HepG2 (cell line): Measurements from ENCODE around the gene ALLC. TPM values are rescaled to one million over a fixed set of nuclear protein-coding genes. Genes with fewer than 3 reads are reported as not detected.

Experiments
- CBX5 ChIP-seq: sonication (generic); formaldehyde crosslinking; IDR thresholded peaks from 2 replicates; pipeline ENCODE4 v1.4.0; 2020; ENCODE audit warnings: missing genetic modification reagents, borderline replicate concordance
- CC2D1A ChIP-seq: sonication (generic); formaldehyde crosslinking; IDR thresholded peaks from 2 replicates; pipeline ENCODE4 v1.8.1; 2023; ENCODE audit warnings: mild to moderate bottlenecking, missing genetic modification reagents
- ELF3 ChIP-seq: IDR thresholded peaks from 2 replicates; pipeline ENCODE4 v1.6.1; 2016; ENCODE audit warnings: missing genetic modification reagents, missing compliant biosample characterization
- FOSL2 ChIP-seq: sonication (generic); formaldehyde crosslinking; IDR thresholded peaks from 2 replicates; pipeline ENCODE4 v1.4.0; 2020; ENCODE audit warnings: missing genetic modification reagents
- MXD4 ChIP-seq: IDR thresholded peaks from 2 replicates; pipeline ENCODE4 v1.6.1; 2016; ENCODE audit warnings: mild to moderate bottlenecking, missing biosample characterization, missing genetic modification reagents
- POGZ ChIP-seq: sonication (generic); formaldehyde crosslinking; IDR thresholded peaks from 2 replicates; pipeline ENCODE4 v1.4.0; 2020; ENCODE audit warnings: mild to moderate bottlenecking, missing genetic modification reagents
- PTBP1 ChIP-seq: fragments of 200-400 bp; formaldehyde crosslinking; IDR thresholded peaks from 2 replicates; pipeline ENCODE4 v1.6.1; 2018; ENCODE audit warnings: low read length, low read depth; ENCODE audit not compliant: poor library complexity, severe bottlenecking
- TRIM24 ChIP-seq: sonication (generic); formaldehyde crosslinking; IDR thresholded peaks from 2 replicates; pipeline ENCODE4 v1.8.0; 2022; ENCODE audit warnings: mild to moderate bottlenecking, missing genetic modification reagents
- TSC22D2 ChIP-seq: sonication (generic); formaldehyde crosslinking; IDR thresholded peaks from 2 replicates; pipeline ENCODE4 v1.5.1; 2020; ENCODE audit warnings: missing genetic modification reagents, mild to moderate bottlenecking, borderline replicate concordance
- ZBTB20 ChIP-seq: sonication (generic); formaldehyde crosslinking; IDR thresholded peaks from 2 replicates; pipeline ENCODE4 v1.8.1; 2023; ENCODE audit warnings: missing genetic modification reagents, low read depth, mild to moderate bottlenecking, borderline replicate concordance
- ZFAT ChIP-seq: sonication (generic); formaldehyde crosslinking; conservative IDR thresholded peaks from 2 replicates; pipeline ENCODE4 v1.8.1; 2023; ENCODE audit warnings: missing genetic modification reagents, inconsistent platforms
- ZNF136 ChIP-seq: sonication (generic); formaldehyde crosslinking; IDR thresholded peaks from 2 replicates; pipeline ENCODE4 v1.8.1; 2022; ENCODE audit warnings: low read depth, mild to moderate bottlenecking, moderate library complexity, missing genetic modification reagents
- ZNF350 ChIP-seq: sonication (generic); formaldehyde crosslinking; IDR thresholded peaks from 2 replicates; pipeline ENCODE4 v1.4.0; 2020; ENCODE audit warnings: mild to moderate bottlenecking, low read depth, missing genetic modification reagents, borderline replicate concordance
- ZNF562 ChIP-seq: sonication (generic); formaldehyde crosslinking; IDR thresholded peaks from 2 replicates; pipeline ENCODE4 v1.8.0; 2022; ENCODE audit warnings: missing genetic modification reagents, borderline replicate concordance
- ZNF589 ChIP-seq: sonication (generic); formaldehyde crosslinking; conservative IDR thresholded peaks from 2 replicates; pipeline ENCODE4 v1.8.0; 2022; ENCODE audit warnings: mild to moderate bottlenecking, moderate library complexity, missing genetic modification reagents
- ZNF788 ChIP-seq: sonication (generic); formaldehyde crosslinking; IDR thresholded peaks from 2 replicates; pipeline ENCODE4 v1.5.0; 2020; ENCODE audit warnings: mild to moderate bottlenecking, missing genetic modification reagents, borderline replicate concordance
- ZSCAN25 ChIP-seq: sonication (generic); formaldehyde crosslinking; IDR thresholded peaks from 2 replicates; pipeline ENCODE4 v1.8.0; 2022; ENCODE audit warnings: mild to moderate bottlenecking, missing genetic modification reagents
- polyA plus RNA-seq, 8 experiments: library from polyadenylated mRNA; depleted of rRNA in 3 of 8; stranded (reverse) in 7 of 8; unstranded in 1 of 8; fragments of >200 nt; fragmentation: Illumina TruSeq in 4 of 8; extraction: Trizol in 4 of 8; gene quantifications; 2 replicates each; pipeline versions ENCODE4 v1.2.1 to v1.2.3, GENCODE V29; 2011 to 2016; ENCODE audit warnings: low read depth in 4 of 8, missing spikeins in 1 of 8, mixed read lengths in 1 of 8; ENCODE audit not compliant: insufficient read depth in 1 of 8
- total RNA-seq, 5 experiments: library from RNA; depleted of rRNA; stranded (reverse); fragments of >200 nt; fragmentation: Illumina TruSeq; extraction: Trizol; gene quantifications; 2 replicates each; pipeline ENCODE4 v1.2.3, GENCODE V29; 2016; ENCODE audit warnings: low read depth in 1 of 5
- TF ChIP-seq, protein P1 (sequence below): sonication (generic); formaldehyde crosslinking; IDR thresholded peaks from 2 replicates; pipeline ENCODE4 v1.4.0; 2020; ENCODE audit warnings: low read depth, mild to moderate bottlenecking, missing genetic modification reagents
- TF ChIP-seq, protein P2 (sequence below): sonication (generic); formaldehyde crosslinking; IDR thresholded peaks from 2 replicates; pipeline ENCODE4 v1.5.1; 2020; ENCODE audit warnings: mild to moderate bottlenecking, missing genetic modification reagents, moderate library complexity
- TF ChIP-seq, protein P3 (sequence below): sonication (generic); formaldehyde crosslinking; IDR thresholded peaks from 2 replicates; pipeline ENCODE4 v1.4.0; 2020; ENCODE audit warnings: missing genetic modification reagents
- TF ChIP-seq, protein P4 (sequence below): sonication (generic); formaldehyde crosslinking; IDR thresholded peaks from 2 replicates; pipeline ENCODE4 v1.8.0; 2022; ENCODE audit warnings: mild to moderate bottlenecking, missing genetic modification reagents, moderate library complexity

ALLC gene
- total and polyA plus RNA-seq, 2 of the 13 experiments (the other 11 are each of a cell fraction or from before 2014, with no cell fraction given) = 0.08 to 0.11 TPM

DNA sequence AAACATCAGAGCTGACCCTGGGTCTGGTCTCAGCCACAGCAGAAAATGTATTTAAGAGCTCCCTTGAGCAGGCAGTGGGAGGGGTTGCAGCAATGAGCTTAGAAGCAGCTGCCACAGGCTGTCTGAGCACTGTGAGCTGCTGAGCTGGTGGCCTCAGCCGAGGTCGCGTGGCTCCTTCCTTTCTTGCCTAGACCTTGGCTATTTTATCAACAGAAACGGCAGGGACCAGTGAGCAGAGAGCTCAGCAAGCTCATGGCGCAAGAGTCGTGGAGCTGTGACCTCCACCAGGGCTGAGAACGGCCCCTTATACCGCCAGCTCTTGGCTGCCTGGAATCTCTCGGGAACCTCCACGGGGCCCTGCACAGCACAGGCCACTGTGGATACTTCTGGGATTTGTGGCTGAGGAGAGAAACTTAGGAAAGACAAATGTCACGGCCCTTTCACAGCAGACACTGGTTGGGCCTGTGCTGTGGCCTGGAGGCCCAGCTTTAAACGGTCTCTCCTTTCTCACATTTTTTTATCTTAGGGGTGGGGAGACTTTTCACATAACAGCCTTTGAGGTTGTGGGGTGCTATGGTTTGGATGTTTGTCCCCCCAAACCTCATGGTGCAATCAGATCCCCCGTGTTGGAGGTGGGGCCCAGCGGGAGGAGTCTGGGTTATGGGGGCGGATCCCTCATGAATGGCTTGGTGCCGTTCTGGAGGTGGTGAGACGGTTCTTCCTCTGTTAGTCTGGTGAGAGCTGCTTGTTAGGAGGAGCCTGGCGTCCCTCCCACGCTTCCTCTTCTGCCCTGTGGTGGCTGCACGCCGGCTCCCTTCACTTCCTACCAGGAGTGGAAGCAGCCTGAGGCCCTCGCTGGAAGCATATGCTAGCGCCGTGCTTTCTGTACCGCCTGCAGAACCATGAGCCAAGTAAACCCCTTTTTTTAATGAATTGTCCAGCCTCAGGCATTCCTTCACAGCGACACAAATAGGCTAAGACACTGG lies 1.7 kb downstream of the ALLC start (continued):
- TF ChIP-seq, protein P1, sequence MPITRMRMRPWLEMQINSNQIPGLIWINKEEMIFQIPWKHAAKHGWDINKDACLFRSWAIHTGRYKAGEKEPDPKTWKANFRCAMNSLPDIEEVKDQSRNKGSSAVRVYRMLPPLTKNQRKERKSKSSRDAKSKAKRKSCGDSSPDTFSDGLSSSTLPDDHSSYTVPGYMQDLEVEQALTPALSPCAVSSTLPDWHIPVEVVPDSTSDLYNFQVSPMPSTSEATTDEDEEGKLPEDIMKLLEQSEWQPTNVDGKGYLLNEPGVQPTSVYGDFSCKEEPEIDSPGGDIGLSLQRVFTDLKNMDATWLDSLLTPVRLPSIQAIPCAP (CRISPR knock-in tag) = no peak
- TF ChIP-seq ELF3 (CRISPR knock-in tag) (no peak), POGZ (CRISPR knock-in tag) (no peak), ZNF562 (CRISPR knock-in tag) (no peak), ZNF136 (CRISPR knock-in tag) (no peak), FOSL2 (CRISPR knock-in tag) (peak; percentile 24; the same call in 1 of the 2 replicates), CBX5 (CRISPR knock-in tag) (0 out of 2 replicates have a peak, but pooled peaks have one; percentile 56), CC2D1A (no peak), ZSCAN25 (CRISPR knock-in tag) (no peak), ZBTB20 (peak; percentile 87; the same call in 1 of the 2 replicates), ZNF788 (CRISPR knock-in tag) (peak; percentile 49; the same call in 1 of the 2 replicates), ZNF350 (CRISPR knock-in tag) (0 out of 2 replicates have a peak, but pooled peaks have one; percentile 56), MXD4 (no peak), TSC22D2 (CRISPR knock-in tag) (no peak), PTBP1 (no peak), ZNF589 (CRISPR knock-in tag) (no peak), TRIM24 (CRISPR knock-in tag) (no peak), ZFAT (CRISPR knock-in tag) (no peak)
- TF ChIP-seq, protein P2, sequence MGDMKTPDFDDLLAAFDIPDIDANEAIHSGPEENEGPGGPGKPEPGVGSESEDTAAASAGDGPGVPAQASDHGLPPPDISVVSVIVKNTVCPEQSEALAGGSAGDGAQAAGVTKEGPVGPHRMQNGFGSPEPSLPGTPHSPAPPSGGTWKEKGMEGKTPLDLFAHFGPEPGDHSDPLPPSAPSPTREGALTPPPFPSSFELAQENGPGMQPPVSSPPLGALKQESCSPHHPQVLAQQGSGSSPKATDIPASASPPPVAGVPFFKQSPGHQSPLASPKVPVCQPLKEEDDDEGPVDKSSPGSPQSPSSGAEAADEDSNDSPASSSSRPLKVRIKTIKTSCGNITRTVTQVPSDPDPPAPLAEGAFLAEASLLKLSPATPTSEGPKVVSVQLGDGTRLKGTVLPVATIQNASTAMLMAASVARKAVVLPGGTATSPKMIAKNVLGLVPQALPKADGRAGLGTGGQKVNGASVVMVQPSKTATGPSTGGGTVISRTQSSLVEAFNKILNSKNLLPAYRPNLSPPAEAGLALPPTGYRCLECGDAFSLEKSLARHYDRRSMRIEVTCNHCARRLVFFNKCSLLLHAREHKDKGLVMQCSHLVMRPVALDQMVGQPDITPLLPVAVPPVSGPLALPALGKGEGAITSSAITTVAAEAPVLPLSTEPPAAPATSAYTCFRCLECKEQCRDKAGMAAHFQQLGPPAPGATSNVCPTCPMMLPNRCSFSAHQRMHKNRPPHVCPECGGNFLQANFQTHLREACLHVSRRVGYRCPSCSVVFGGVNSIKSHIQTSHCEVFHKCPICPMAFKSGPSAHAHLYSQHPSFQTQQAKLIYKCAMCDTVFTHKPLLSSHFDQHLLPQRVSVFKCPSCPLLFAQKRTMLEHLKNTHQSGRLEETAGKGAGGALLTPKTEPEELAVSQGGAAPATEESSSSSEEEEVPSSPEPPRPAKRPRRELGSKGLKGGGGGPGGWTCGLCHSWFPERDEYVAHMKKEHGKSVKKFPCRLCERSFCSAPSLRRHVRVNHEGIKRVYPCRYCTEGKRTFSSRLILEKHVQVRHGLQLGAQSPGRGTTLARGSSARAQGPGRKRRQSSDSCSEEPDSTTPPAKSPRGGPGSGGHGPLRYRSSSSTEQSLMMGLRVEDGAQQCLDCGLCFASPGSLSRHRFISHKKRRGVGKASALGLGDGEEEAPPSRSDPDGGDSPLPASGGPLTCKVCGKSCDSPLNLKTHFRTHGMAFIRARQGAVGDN = peak; percentile 89
- TF ChIP-seq, protein P3, sequence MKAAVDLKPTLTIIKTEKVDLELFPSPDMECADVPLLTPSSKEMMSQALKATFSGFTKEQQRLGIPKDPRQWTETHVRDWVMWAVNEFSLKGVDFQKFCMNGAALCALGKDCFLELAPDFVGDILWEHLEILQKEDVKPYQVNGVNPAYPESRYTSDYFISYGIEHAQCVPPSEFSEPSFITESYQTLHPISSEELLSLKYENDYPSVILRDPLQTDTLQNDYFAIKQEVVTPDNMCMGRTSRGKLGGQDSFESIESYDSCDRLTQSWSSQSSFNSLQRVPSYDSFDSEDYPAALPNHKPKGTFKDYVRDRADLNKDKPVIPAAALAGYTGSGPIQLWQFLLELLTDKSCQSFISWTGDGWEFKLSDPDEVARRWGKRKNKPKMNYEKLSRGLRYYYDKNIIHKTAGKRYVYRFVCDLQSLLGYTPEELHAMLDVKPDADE (CRISPR knock-in tag) = peak; percentile 42; the same call in 1 of the 2 replicates
- TF ChIP-seq, protein P4, sequence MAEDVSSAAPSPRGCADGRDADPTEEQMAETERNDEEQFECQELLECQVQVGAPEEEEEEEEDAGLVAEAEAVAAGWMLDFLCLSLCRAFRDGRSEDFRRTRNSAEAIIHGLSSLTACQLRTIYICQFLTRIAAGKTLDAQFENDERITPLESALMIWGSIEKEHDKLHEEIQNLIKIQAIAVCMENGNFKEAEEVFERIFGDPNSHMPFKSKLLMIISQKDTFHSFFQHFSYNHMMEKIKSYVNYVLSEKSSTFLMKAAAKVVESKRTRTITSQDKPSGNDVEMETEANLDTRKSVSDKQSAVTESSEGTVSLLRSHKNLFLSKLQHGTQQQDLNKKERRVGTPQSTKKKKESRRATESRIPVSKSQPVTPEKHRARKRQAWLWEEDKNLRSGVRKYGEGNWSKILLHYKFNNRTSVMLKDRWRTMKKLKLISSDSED (CRISPR knock-in tag) = no peak
